A549 (cell line): ENCODE measurements around the gene THAP3. TPM values are rescaled to one million over a fixed set of nuclear protein-coding genes. Genes with fewer than 3 reads are reported as not detected.

Experiments used
- ATAC-seq, 2 experiments: fragments of 200-7000 bp in 1 of 2; fragments of >200 bp in 1 of 2; cut with Nextera tagmentation in 1 of 2; cut with Tn5 transposase in 1 of 2; 3 replicates each; pipeline versions ENCODE4 v1.8.0 to v1.9.1; 2018 to 2020; ENCODE audit warnings: mild to moderate bottlenecking in 1 of 2, moderate library complexity in 1 of 2
- CTCF ChIA-PET: fragments of 300-600 bp; sonication (Branson Sonifier 250); formaldehyde crosslinking; extraction: SDS; loops from one replicate; lab custom pipeline; 2021; ENCODE audit warnings: antibody characterized with exemption, inconsistent platforms; lab: Yijun Ruan, JAX
- POLR2A ChIA-PET: fragments of 350-600 bp; formaldehyde crosslinking; extraction: SDS; loops from one replicate; lab custom pipeline; 2021; ENCODE audit warnings: antibody characterized with exemption, inconsistent platforms; lab: Yijun Ruan, JAX
- DNase-seq, 2 experiments: peaks; one replicate each; pipeline versions ENCODE4 v3.0.0 to v3.0.0-alpha.2; 2011 to 2016; ENCODE audit warnings: low read depth in 1 of 2, low spot score in 1 of 2
- FAIRE-seq: peaks from 2 replicates; lab custom pipeline; 2011; peaks lifted over from hg19 to GRCh38; lab: Jason Lieb, UNC
- H3K27ac ChIP-seq, 2 experiments: fragments of >200 bp; sonication (Bioruptor Twin); formaldehyde crosslinking; 3 replicates each; pipeline ENCODE4 v1.5.1; 2016 to 2017
- H3K4me1 ChIP-seq: fragments of >200 bp; sonication (Bioruptor Twin); formaldehyde crosslinking; 3 replicates; pipeline ENCODE4 v1.6.1; 2016
- H3K4me2 ChIP-seq: fragments of >200 bp; sonication (Bioruptor Twin); formaldehyde crosslinking; 3 replicates; pipeline ENCODE4 v1.6.1; 2016
- H3K4me3 ChIP-seq: fragments of >200 bp; sonication (Bioruptor Twin); formaldehyde crosslinking; 3 replicates; pipeline ENCODE4 v1.5.1; 2016
- H3K9me3 ChIP-seq: fragments of >200 bp; sonication (Bioruptor Twin); formaldehyde crosslinking; 3 replicates; pipeline ENCODE4 v1.6.1; 2016
- CBX8 ChIP-seq: fragments of 200-600 bp; sonication (generic); IDR thresholded peaks from 2 replicates; pipeline ENCODE4 v1.6.1; 2016
- CEBPB ChIP-seq, 2 experiments: fragments of >200 bp in 1 of 2; sonication (Bioruptor Twin) in 1 of 2; formaldehyde crosslinking in 1 of 2; IDR thresholded peaks; 2 replicates each; pipeline ENCODE4 v1.6.1; 2012 to 2016
- EHF ChIP-seq: fragments of 250-450 bp; sonication (Bioruptor Pico); IDR thresholded peaks from 2 replicates; pipeline ENCODE4 v1.5.0; 2020; ENCODE audit warnings: mild to moderate bottlenecking
- EHMT2 ChIP-seq: fragments of 200-600 bp; sonication (generic); IDR thresholded peaks from 2 replicates; pipeline ENCODE4 v1.6.1; 2016; ENCODE audit warnings: antibody characterized with exemption, low read depth, mild to moderate bottlenecking, moderate library complexity
- ESRRA ChIP-seq: fragments of 150-350 bp; IDR thresholded peaks from 2 replicates; pipeline ENCODE4 v1.6.1; 2014; ENCODE audit warnings: mild to moderate bottlenecking, low read length, borderline replicate concordance
- GATA3 ChIP-seq: IDR thresholded peaks from 2 replicates; pipeline ENCODE4 v1.6.1; 2012; ENCODE audit warnings: borderline replicate concordance
- HEYL ChIP-seq: fragments of 250-450 bp; sonication (Bioruptor Pico); IDR thresholded peaks from 2 replicates; pipeline ENCODE4 v1.8.0; 2021; ENCODE audit warnings: mild to moderate bottlenecking, moderate library complexity
- KDM1A ChIP-seq: fragments of 200-600 bp; sonication (generic); IDR thresholded peaks from 2 replicates; pipeline ENCODE4 v1.6.1; 2016; ENCODE audit warnings: low read depth, mild to moderate bottlenecking
- KDM5A ChIP-seq: fragments of 200-600 bp; sonication (generic); IDR thresholded peaks from 2 replicates; pipeline ENCODE4 v1.6.1; 2016; ENCODE audit warnings: antibody characterized with exemption, mild to moderate bottlenecking
- NPAS2 ChIP-seq: fragments of 250-450 bp; sonication (Bioruptor Pico); IDR thresholded peaks from 2 replicates; pipeline ENCODE4 v1.8.0; 2022; ENCODE audit warnings: mild to moderate bottlenecking, moderate library complexity, borderline replicate concordance
- POLR2A ChIP-seq: IDR thresholded peaks from 2 replicates; pipeline ENCODE4 v1.6.1; 2012; ENCODE audit warnings: mild to moderate bottlenecking, low read length
- POLR2AphosphoS2 ChIP-seq: conservative IDR thresholded peaks from 2 replicates; pipeline ENCODE4 v1.6.1; 2012; ENCODE audit warnings: low read length, improper control_type of control experiment, inconsistent platforms
- RAD21 ChIP-seq, 2 experiments: fragments of >200 bp in 1 of 2; sonication (Bioruptor Twin) in 1 of 2; formaldehyde crosslinking in 1 of 2; IDR thresholded peaks in 1 of 2; conservative IDR thresholded peaks in 1 of 2; 2 replicates in 1 of 2; 3 replicates in 1 of 2; pipeline ENCODE4 v1.6.1; 2012 to 2018; ENCODE audit warnings: inconsistent platforms in 1 of 2
- RFX5 ChIP-seq: fragments of 450-650 bp; IDR thresholded peaks from 2 replicates; pipeline ENCODE4 v1.7.1; 2014; ENCODE audit warnings: antibody characterized with exemption, mild to moderate bottlenecking, moderate library complexity
- SMC3 ChIP-seq: fragments of >200 bp; sonication (Bioruptor Twin); formaldehyde crosslinking; IDR thresholded peaks from 3 replicates; pipeline ENCODE4 v1.6.1; 2018; ENCODE audit warnings: inconsistent platforms
- USF2 ChIP-seq: fragments of 450-650 bp; IDR thresholded peaks from 2 replicates; pipeline ENCODE4 v1.6.1; 2014; ENCODE audit warnings: antibody characterized with exemption
- ZC3H11A ChIP-seq: fragments of 450-650 bp; IDR thresholded peaks from 2 replicates; pipeline ENCODE4 v1.6.1; 2014; ENCODE audit warnings: antibody characterized with exemption, mild to moderate bottlenecking
- ZNF302 ChIP-seq: fragments of 250-450 bp; sonication (Bioruptor Pico); IDR thresholded peaks from 2 replicates; pipeline ENCODE4 v1.9.0; 2021; ENCODE audit warnings: inconsistent platforms, mild to moderate bottlenecking, moderate library complexity
- ZSCAN20 ChIP-seq: fragments of 250-450 bp; sonication (Bioruptor Pico); IDR thresholded peaks from 2 replicates; pipeline ENCODE4 v1.8.0; 2022; ENCODE audit warnings: mild to moderate bottlenecking, moderate library complexity
- WGBS: methylation state at CpG from one replicate; pipeline ENCODE4 v1.1.6; 2017; ENCODE audit errors: missing lambda C conversion rate; 5-methylcytosine and 5-hydroxymethylcytosine counted together
- polyA plus RNA-seq, 4 experiments: library from polyadenylated mRNA; depleted of rRNA in 3 of 4; stranded (reverse); fragments of >200 nt; fragmentation: RNase III in 1 of 4; extraction: RNeasy Plus Mini Kit Qiagen cat#74134 plus additional on column Dnase treatment in 1 of 4; gene quantifications; 2 replicates in 3 of 4; 3 replicates in 1 of 4; pipeline ENCODE4 v1.2.3, GENCODE V29; 2011 to 2017
- TF ChIP-seq, protein P1 (sequence below): IDR thresholded peaks from 2 replicates; pipeline ENCODE4 v1.6.1; 2012
- TF ChIP-seq, protein P2 (sequence below): fragments of 250-450 bp; sonication (Bioruptor Pico); IDR thresholded peaks from 2 replicates; pipeline ENCODE4 v1.5.0; 2021; ENCODE audit warnings: mild to moderate bottlenecking, moderate library complexity, borderline replicate concordance

Gene THAP3
- polyA plus RNA-seq, 2 of the 4 experiments (the other 2 are of a cell fraction): 6.5 to 12.0 TPM

DNA sequence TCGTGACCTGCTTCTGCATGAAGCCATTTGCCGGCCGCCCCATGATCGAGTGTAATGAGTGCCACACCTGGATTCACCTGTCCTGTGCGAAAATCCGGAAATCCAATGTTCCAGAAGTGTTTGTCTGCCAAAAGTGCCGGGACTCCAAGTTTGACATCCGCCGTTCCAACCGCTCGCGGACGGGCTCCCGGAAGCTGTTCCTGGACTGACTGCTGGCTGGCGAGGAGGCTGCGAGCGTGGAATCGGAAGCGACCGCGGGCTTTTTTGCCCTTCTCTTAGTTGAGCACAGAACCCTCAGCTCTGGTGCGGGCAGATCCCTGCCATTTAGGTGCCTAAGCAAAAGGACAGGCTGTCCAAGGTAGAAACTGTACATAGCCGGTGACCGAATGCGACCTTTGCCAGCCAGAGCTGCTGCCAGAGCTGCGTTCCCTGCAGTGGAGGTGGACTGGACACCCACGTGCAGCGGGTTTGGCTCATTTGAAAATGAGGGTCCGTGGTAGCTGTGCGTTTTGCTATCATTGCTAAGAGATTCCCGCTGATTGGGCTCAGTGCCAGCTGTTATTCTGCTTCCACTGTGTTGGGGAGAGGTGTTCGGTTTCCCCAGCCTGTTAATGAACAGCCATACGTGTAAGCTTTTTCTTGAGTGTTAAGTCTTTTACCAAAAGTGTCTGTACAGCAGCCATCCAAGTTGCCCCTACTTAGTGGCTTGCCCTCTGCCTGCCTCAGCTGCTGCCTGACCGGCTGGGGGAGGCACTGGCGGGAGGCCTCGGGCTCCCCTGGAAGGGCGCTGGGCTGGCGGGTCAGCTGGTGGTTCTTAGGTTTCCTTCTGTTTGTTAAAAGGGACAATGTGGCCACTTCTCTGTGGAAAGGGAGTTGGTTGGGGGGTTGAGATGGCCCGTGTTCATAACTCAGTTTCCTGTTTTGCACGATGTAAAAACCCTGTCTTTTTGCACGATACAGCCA lies 3.0 kb upstream of the THAP3 start:
- peaks cover 12% of the 10 kb centered on the region; the same call in 2 of the 3 replicates for H3K4me1 ChIP-seq
- FAIRE-seq: no peak
- ATAC-seq: no peak
- ChIA-PET POLR2A (no interaction called here), CTCF (interaction anchor here (0.6 to 1.5 kb wide), 2 partner anchors 12 to 64 kb away, joined by 3 to 5 read pairs; no protein-coding TSS in a partner anchor)
- no peaks in the 10 kb centered on the region for H3K9me3 ChIP-seq
- no peak overlapping the region for H3K4me3 ChIP-seq
- H3K4me2 ChIP-seq: no peak overlapping the region
- 97% methylated on average over 25 of the region's 41 CpGs for WGBS
- H3K27ac ChIP-seq: no peak overlapping the region
- no peak for DNase-seq
- TF ChIP-seq POLR2AphosphoS2 (no peak), SMC3 (no peak), EHMT2 (no peak), EHF (no peak), ZNF302 (CRISPR knock-in tag) (no peak), NPAS2 (CRISPR knock-in tag) (no peak), CEBPB (IDR thresholded peaks at IDR 0.05) (no peak)
- TF ChIP-seq, protein P1, sequence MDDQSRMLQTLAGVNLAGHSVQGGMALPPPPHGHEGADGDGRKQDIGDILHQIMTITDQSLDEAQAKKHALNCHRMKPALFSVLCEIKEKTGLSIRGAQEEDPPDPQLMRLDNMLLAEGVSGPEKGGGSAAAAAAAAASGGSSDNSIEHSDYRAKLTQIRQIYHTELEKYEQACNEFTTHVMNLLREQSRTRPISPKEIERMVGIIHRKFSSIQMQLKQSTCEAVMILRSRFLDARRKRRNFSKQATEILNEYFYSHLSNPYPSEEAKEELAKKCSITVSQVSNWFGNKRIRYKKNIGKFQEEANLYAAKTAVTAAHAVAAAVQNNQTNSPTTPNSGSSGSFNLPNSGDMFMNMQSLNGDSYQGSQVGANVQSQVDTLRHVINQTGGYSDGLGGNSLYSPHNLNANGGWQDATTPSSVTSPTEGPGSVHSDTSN: no peak

DNA sequence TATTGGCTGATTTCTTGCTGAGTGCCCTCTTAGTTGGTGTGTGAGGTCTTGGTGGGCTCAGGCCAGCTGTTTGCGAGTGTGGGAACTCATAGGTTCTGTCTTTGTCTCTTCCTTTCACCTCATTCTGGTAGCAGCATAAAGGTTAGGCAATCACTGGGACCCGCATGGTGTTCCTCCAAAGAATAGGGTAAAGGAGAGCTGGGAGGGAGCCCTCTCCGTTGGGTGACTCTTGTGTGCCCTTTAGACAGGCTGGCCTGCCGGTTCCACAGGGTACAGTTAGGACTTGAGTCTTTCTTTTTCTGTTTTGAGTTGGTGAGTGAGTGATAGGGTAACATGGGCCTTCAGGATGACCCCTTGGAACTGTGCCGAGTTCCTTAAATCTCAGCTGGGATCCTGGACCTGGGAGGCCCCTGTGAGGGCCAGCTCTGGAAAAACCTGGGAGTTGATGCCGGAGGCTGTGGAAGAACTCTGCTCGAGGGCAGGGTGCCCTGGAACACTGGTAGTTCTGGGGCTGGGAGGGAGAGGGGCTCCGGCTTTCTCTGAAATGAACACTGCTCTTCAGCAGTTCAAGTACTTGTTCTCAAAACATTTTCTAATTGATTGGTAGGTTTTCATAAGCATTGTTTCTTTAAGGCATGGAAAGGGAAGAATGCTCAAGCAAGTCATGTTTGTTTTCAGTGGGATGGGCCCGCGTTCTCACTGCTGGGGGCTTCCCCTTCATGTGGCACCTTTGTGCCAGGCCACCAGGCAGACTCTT lies 2.1 kb upstream of the THAP3 start:
- CTCF ChIA-PET: interaction anchor here (1.0 to 1.5 kb wide), 3 partner anchors 11 to 68 kb away, joined by 3 to 4 read pairs (median 3); partner anchors contain the start of gene NOL9
- POLR2A ChIA-PET: no interaction called here
- ATAC-seq: no peak
- H3K4me3 ChIP-seq: no peak overlapping the region
- no peak for DNase-seq
- H3K27ac ChIP-seq: no peak overlapping the region
- FAIRE-seq: no peak
- TF ChIP-seq HEYL (CRISPR knock-in tag) (no peak), POLR2AphosphoS2 (no peak), EHMT2 (no peak), KDM5A (no peak), CEBPB (IDR thresholded peaks at IDR 0.05) (no peak), CBX8 (no peak), USF2 (no peak), ESRRA (no peak)
- WGBS: 82% methylated on average over 10 of the region's 10 CpGs
- no peak overlapping the region for H3K4me2 ChIP-seq
- no peaks in the 10 kb centered on the region for H3K9me3 ChIP-seq
- H3K4me1 ChIP-seq: peaks cover 12% of the 10 kb centered on the region; the same call in 2 of the 3 replicates

- ATAC-seq (no peak), FAIRE-seq (no peak), DNase-seq (no peak)
- ChIA-PET CTCF (interaction anchor here (0.6 to 1.5 kb wide), 7 partner anchors 10 to 161 kb away, joined by 3 to 5 read pairs (median 3); partner anchors contain the start of gene NOL9), POLR2A (no interaction called here)
- no peak for TF ChIP-seq CEBPB (IDR thresholded peaks at IDR 0.05)
- TF ChIP-seq RFX5: no peak
- no peak for TF ChIP-seq ZSCAN20 (CRISPR knock-in tag)
- TF ChIP-seq, protein P2, sequence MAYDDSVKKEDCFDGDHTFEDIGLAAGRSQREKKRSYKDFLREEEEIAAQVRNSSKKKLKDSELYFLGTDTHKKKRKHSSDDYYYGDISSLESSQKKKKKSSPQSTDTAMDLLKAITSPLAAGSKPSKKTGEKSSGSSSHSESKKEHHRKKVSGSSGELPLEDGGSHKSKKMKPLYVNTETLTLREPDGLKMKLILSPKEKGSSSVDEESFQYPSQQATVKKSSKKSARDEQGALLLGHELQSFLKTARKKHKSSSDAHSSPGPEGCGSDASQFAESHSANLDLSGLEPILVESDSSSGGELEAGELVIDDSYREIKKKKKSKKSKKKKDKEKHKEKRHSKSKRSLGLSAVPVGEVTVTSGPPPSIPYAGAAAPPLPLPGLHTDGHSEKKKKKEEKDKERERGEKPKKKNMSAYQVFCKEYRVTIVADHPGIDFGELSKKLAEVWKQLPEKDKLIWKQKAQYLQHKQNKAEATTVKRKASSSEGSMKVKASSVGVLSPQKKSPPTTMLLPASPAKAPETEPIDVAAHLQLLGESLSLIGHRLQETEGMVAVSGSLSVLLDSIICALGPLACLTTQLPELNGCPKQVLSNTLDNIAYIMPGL (CRISPR knock-in tag): no peak
- TF ChIP-seq RAD21 (conservative IDR thresholded peaks at IDR 0.05 in 1 of 2, IDR thresholded peaks at IDR 0.05 in 1 of 2): no peak
- no peak for TF ChIP-seq ZC3H11A
- no peak for TF ChIP-seq KDM1A
- TF ChIP-seq POLR2A: no peak
- TF ChIP-seq GATA3: no peak
- H3K27ac ChIP-seq: no peak overlapping the region
- H3K4me2 ChIP-seq: no peak overlapping the region
- no peak overlapping the region for H3K4me3 ChIP-seq
- 82% methylated on average over 14 of the region's 14 CpGs for WGBS
- H3K4me1 ChIP-seq: peaks cover 12% of the 10 kb centered on the region; the same call in 2 of the 3 replicates
- H3K9me3 ChIP-seq: no peaks in the 10 kb centered on the region
Measured at GRCh38 chr1:6623269-6623965, 1.3 kb upstream of the THAP3 start.
